A549 (cell line): ENCODE results near the gene MPL. TPM values are rescaled to one million over a fixed set of nuclear protein-coding genes. Genes with fewer than 3 reads are reported as not detected.

Source experiments
- ATAC-seq, 2 experiments: fragments of 200-7000 bp in 1 of 2; fragments of >200 bp in 1 of 2; cut with Nextera tagmentation in 1 of 2; cut with Tn5 transposase in 1 of 2; 3 replicates each; pipeline versions ENCODE4 v1.8.0 to v1.9.1; 2018 to 2020; ENCODE audit warnings: mild to moderate bottlenecking in 1 of 2, moderate library complexity in 1 of 2
- CTCF ChIA-PET: fragments of 300-600 bp; sonication (Branson Sonifier 250); formaldehyde crosslinking; extraction: SDS; loops from one replicate; lab custom pipeline; 2021; ENCODE audit warnings: antibody characterized with exemption, inconsistent platforms; lab: Yijun Ruan, JAX
- POLR2A ChIA-PET: fragments of 350-600 bp; formaldehyde crosslinking; extraction: SDS; loops from one replicate; lab custom pipeline; 2021; ENCODE audit warnings: antibody characterized with exemption, inconsistent platforms; lab: Yijun Ruan, JAX
- DNase-seq, 2 experiments: peaks; one replicate each; pipeline versions ENCODE4 v3.0.0 to v3.0.0-alpha.2; 2011 to 2016; ENCODE audit warnings: low read depth in 1 of 2, low spot score in 1 of 2
- FAIRE-seq: peaks from 2 replicates; lab custom pipeline; 2011; peaks lifted over from hg19 to GRCh38; lab: Jason Lieb, UNC
- H3K27ac ChIP-seq, 2 experiments: fragments of >200 bp; sonication (Bioruptor Twin); formaldehyde crosslinking; 3 replicates each; pipeline ENCODE4 v1.5.1; 2016 to 2017
- H3K4me1 ChIP-seq: fragments of >200 bp; sonication (Bioruptor Twin); formaldehyde crosslinking; 3 replicates; pipeline ENCODE4 v1.6.1; 2016
- H3K4me2 ChIP-seq: fragments of >200 bp; sonication (Bioruptor Twin); formaldehyde crosslinking; 3 replicates; pipeline ENCODE4 v1.6.1; 2016
- H3K4me3 ChIP-seq: fragments of >200 bp; sonication (Bioruptor Twin); formaldehyde crosslinking; 3 replicates; pipeline ENCODE4 v1.5.1; 2016
- H3K9me3 ChIP-seq: fragments of >200 bp; sonication (Bioruptor Twin); formaldehyde crosslinking; 3 replicates; pipeline ENCODE4 v1.6.1; 2016
- CBX2 ChIP-seq: fragments of 200-600 bp; sonication (generic); IDR thresholded peaks from 2 replicates; pipeline ENCODE4 v1.6.1; 2016; ENCODE audit warnings: low read depth, mild to moderate bottlenecking, borderline replicate concordance
- E2F6 ChIP-seq: IDR thresholded peaks from 2 replicates; pipeline ENCODE4 v1.6.1; 2012; ENCODE audit warnings: low read depth, borderline replicate concordance
- ELK1 ChIP-seq: fragments of 150-350 bp; IDR thresholded peaks from 2 replicates; pipeline ENCODE4 v1.6.1; 2014; ENCODE audit warnings: low read depth, mild to moderate bottlenecking, low read length
- FOSB ChIP-seq: fragments of 250-450 bp; sonication (Bioruptor Pico); IDR thresholded peaks from 2 replicates; pipeline ENCODE4 v1.5.0; 2020; ENCODE audit warnings: mild to moderate bottlenecking, moderate library complexity
- FOSL2 ChIP-seq, 2 experiments: fragments of 450-650 bp in 1 of 2; fragments of >200 bp in 1 of 2; sonication (Bioruptor Twin) in 1 of 2; formaldehyde crosslinking; IDR thresholded peaks; 2 replicates each; pipeline versions ENCODE4 v1.5.0 to v1.6.1; 2016 to 2020; ENCODE audit warnings: mild to moderate bottlenecking in 1 of 2, moderate library complexity in 1 of 2
- GATA3 ChIP-seq: IDR thresholded peaks from 2 replicates; pipeline ENCODE4 v1.6.1; 2012; ENCODE audit warnings: borderline replicate concordance
- HDAC2 ChIP-seq: fragments of 200-600 bp; sonication (generic); IDR thresholded peaks from 2 replicates; pipeline ENCODE4 v1.6.1; 2016
- HES2 ChIP-seq: fragments of >200 bp; sonication (Bioruptor Twin); formaldehyde crosslinking; IDR thresholded peaks from 2 replicates; pipeline ENCODE4 v1.6.1; 2016
- HEYL ChIP-seq: fragments of 250-450 bp; sonication (Bioruptor Pico); IDR thresholded peaks from 2 replicates; pipeline ENCODE4 v1.8.0; 2021; ENCODE audit warnings: mild to moderate bottlenecking, moderate library complexity
- JUN ChIP-seq, 2 experiments: fragments of >200 bp; sonication (Bioruptor Twin); formaldehyde crosslinking; IDR thresholded peaks; 2 replicates in 1 of 2; 3 replicates in 1 of 2; pipeline ENCODE4 v1.6.1; 2016 to 2017
- JUNB ChIP-seq: fragments of >200 bp; sonication (Bioruptor Twin); formaldehyde crosslinking; IDR thresholded peaks from 2 replicates; pipeline ENCODE4 v1.6.1; 2016
- MAX ChIP-seq: IDR thresholded peaks from 2 replicates; pipeline ENCODE4 v1.6.1; 2012
- MAZ ChIP-seq: fragments of 150-350 bp; IDR thresholded peaks from 2 replicates; pipeline ENCODE4 v1.6.1; 2014; ENCODE audit warnings: antibody characterized with exemption, low read depth, low read length, borderline replicate concordance
- PBX3 ChIP-seq: IDR thresholded peaks from 2 replicates; pipeline ENCODE4 v1.6.1; 2012
- POLR2AphosphoS2 ChIP-seq: conservative IDR thresholded peaks from 2 replicates; pipeline ENCODE4 v1.6.1; 2012; ENCODE audit warnings: low read length, improper control_type of control experiment, inconsistent platforms
- RAD21 ChIP-seq, 2 experiments: fragments of >200 bp in 1 of 2; sonication (Bioruptor Twin) in 1 of 2; formaldehyde crosslinking in 1 of 2; IDR thresholded peaks in 1 of 2; conservative IDR thresholded peaks in 1 of 2; 2 replicates in 1 of 2; 3 replicates in 1 of 2; pipeline ENCODE4 v1.6.1; 2012 to 2018; ENCODE audit warnings: inconsistent platforms in 1 of 2
- RARB ChIP-seq: fragments of 250-450 bp; sonication (Bioruptor Pico); IDR thresholded peaks from 2 replicates; pipeline ENCODE4 v1.8.0; 2021; ENCODE audit warnings: mild to moderate bottlenecking, moderate library complexity
- REST ChIP-seq: fragments of 200-600 bp; sonication (generic); IDR thresholded peaks from 2 replicates; pipeline ENCODE4 v1.6.1; 2016; ENCODE audit warnings: antibody characterized with exemption, mild to moderate bottlenecking, moderate library complexity
- RFX5 ChIP-seq: fragments of 450-650 bp; IDR thresholded peaks from 2 replicates; pipeline ENCODE4 v1.7.1; 2014; ENCODE audit warnings: antibody characterized with exemption, mild to moderate bottlenecking, moderate library complexity
- RNF2 ChIP-seq: fragments of 200-600 bp; sonication (generic); IDR thresholded peaks from 2 replicates; pipeline ENCODE4 v1.6.1; 2016; ENCODE audit warnings: low read depth, mild to moderate bottlenecking, antibody characterized with exemption, moderate library complexity, borderline replicate concordance
- TFCP2L1 ChIP-seq: fragments of 250-450 bp; sonication (Bioruptor Pico); IDR thresholded peaks from 2 replicates; pipeline ENCODE4 v1.5.0; 2021; ENCODE audit warnings: mild to moderate bottlenecking
- ZFP36 ChIP-seq: fragments of 450-650 bp; IDR thresholded peaks from 2 replicates; pipeline ENCODE4 v1.6.1; 2014; ENCODE audit warnings: borderline replicate concordance; ENCODE audit not compliant: partially characterized antibody
- ZNF302 ChIP-seq: fragments of 250-450 bp; sonication (Bioruptor Pico); IDR thresholded peaks from 2 replicates; pipeline ENCODE4 v1.9.0; 2021; ENCODE audit warnings: inconsistent platforms, mild to moderate bottlenecking, moderate library complexity
- WGBS: methylation state at CpG from one replicate; pipeline ENCODE4 v1.1.6; 2017; ENCODE audit errors: missing lambda C conversion rate; 5-methylcytosine and 5-hydroxymethylcytosine counted together
- polyA plus RNA-seq, 4 experiments: library from polyadenylated mRNA; depleted of rRNA in 3 of 4; stranded (reverse); fragments of >200 nt; fragmentation: RNase III in 1 of 4; extraction: RNeasy Plus Mini Kit Qiagen cat#74134 plus additional on column Dnase treatment in 1 of 4; gene quantifications; 2 replicates in 3 of 4; 3 replicates in 1 of 4; pipeline ENCODE4 v1.2.3, GENCODE V29; 2011 to 2017

Gene MPL
- polyA plus RNA-seq, 2 of the 4 experiments (the other 2 are of a cell fraction), result not detected

GRCh38 chr1:43360616-43361015 lies 23.0 kb downstream of the MPL start:
- Histone ChIP-seq H3K27ac (peak overlapping the region in 1 of 2 experiments; percentile 97; a peak in 2 of 6 replicates), H3K4me2 (peak overlapping the region; percentile 79), H3K9me3 (no peaks in the 10 kb centered on the region), H3K4me1 (peaks cover 43% of the 10 kb centered on the region), H3K4me3 (peak overlapping the region; percentile 62)
- ATAC-seq, result no peak
- 82% methylated on average over 4 of the region's 4 CpGs for WGBS
- no peak for FAIRE-seq
- TF ChIP-seq HDAC2 (no peak), POLR2AphosphoS2 (no peak), CBX2 (no peak), REST (no peak)
- CTCF ChIA-PET, result no interaction called here
- POLR2A ChIA-PET, result no interaction called here
- DNase-seq, result no peak

GRCh38 chr1:43363283-43363934 lies 25.8 kb downstream of the MPL start:
- Histone ChIP-seq H3K4me1 (peaks cover 47% of the 10 kb centered on the region), H3K4me2 (no peak overlapping the region), H3K4me3 (no peak overlapping the region), H3K27ac (peak overlapping the region in 1 of 2 experiments; percentile 31; a peak in 1 of 6 replicates), H3K9me3 (no peaks in the 10 kb centered on the region)
- FAIRE-seq (no peak), DNase-seq (no peak), ATAC-seq (no peak)
- TF ChIP-seq PBX3 (peak; percentile 74), JUNB (no peak), FOSB (CRISPR knock-in tag) (no peak), E2F6 (no peak), RNF2 (no peak), JUN (IDR thresholded peaks at IDR 0.05) (peak in 1 of 2 experiments; percentile 54; a peak in 2 of 5 replicates), RAD21 (conservative IDR thresholded peaks at IDR 0.05 in 1 of 2, IDR thresholded peaks at IDR 0.05 in 1 of 2) (no peak), FOSL2 (IDR thresholded peaks at IDR 0.05) (no peak), FOSL2 (CRISPR knock-in tag; IDR thresholded peaks at IDR 0.05) (no peak), TFCP2L1 (CRISPR knock-in tag) (no peak), POLR2AphosphoS2 (0 out of 2 replicates have a peak, but pooled peaks have one; percentile 11)
- WGBS, result 66% methylated on average over 5 of the region's 9 CpGs
- POLR2A ChIA-PET, result no interaction called here
- CTCF ChIA-PET, result interaction anchor here (0.6 to 0.7 kb wide), 2 partner anchors 12 to 142 kb away, joined by 3 to 4 read pairs; no protein-coding TSS in a partner anchor

- no peak overlapping the region for H3K4me2 ChIP-seq
- WGBS, result 81% methylated on average over 5 of the region's 5 CpGs
- no peak for FAIRE-seq
- no peak for DNase-seq
- ChIA-PET CTCF (interaction anchor here (0.7 kb wide), 1 partner anchor 12 kb away, joined by 3 read pairs; no protein-coding TSS in a partner anchor), POLR2A (no interaction called here)
- H3K27ac ChIP-seq, result no peak overlapping the region; a peak in 1 of 6 replicates
- H3K4me3 ChIP-seq, result no peak overlapping the region
- no peaks in the 10 kb centered on the region for H3K9me3 ChIP-seq
- H3K4me1 ChIP-seq, result peaks cover 47% of the 10 kb centered on the region
- no peak for ATAC-seq
- TF ChIP-seq ZFP36 (no peak), CBX2 (no peak), MAZ (no peak), TFCP2L1 (CRISPR knock-in tag) (no peak), RFX5 (no peak), GATA3 (no peak), HES2 (no peak), HDAC2 (no peak), ELK1 (no peak), MAX (no peak), HEYL (no peak), RARB (CRISPR knock-in tag) (no peak), ZNF302 (CRISPR knock-in tag) (no peak)
These were observed 26.4 kb downstream of the MPL start for GRCh38 chr1:43363935-43364525.
